Ascending aorta (tissue), 2 donors: ENCODE measurements around the gene ZNF614. TPM values are rescaled to one million over a fixed set of nuclear protein-coding genes. Genes with fewer than 3 reads are reported as not detected.
A peak's percentile ranks its signal among the peaks of the same experiment; 100 is the strongest.
"Not testable (repeated sequence)": the region's sequence is repeated elsewhere in the genome, so short reads cannot be mapped to it uniquely, and the experiment has no call there.

Source experiments
- DNase-seq, 2 donors: peaks; one replicate each; pipeline ENCODE4 v3.0.0-alpha.2; 2019; ENCODE audit warnings: low spot score in 2 of 2
- H3K27ac ChIP-seq, 2 donors: fragments of 200-600 bp; sonication (generic); one replicate each; pipeline ENCODE4 v1.5.1; 2016 to 2017; ENCODE audit warnings: mild to moderate bottlenecking in 1 of 2
- H3K27me3 ChIP-seq: fragments of 200-600 bp; sonication (generic); one replicate; pipeline ENCODE4 v1.5.1; 2017
- H3K36me3 ChIP-seq, 2 donors: fragments of 200-600 bp; sonication (generic); one replicate each; pipeline ENCODE4 v1.5.1; 2016
- H3K4me1 ChIP-seq, 2 donors: fragments of 200-600 bp; sonication (generic); one replicate each; pipeline ENCODE4 v1.5.1; 2016 to 2017; ENCODE audit warnings: mild to moderate bottlenecking in 1 of 2
- H3K4me3 ChIP-seq, 2 donors: fragments of 200-600 bp; sonication (generic); one replicate each; pipeline ENCODE4 v1.5.1; 2016 to 2017; ENCODE audit warnings: mild to moderate bottlenecking in 1 of 2
- H3K9me3 ChIP-seq, 2 donors: fragments of 200-600 bp; sonication (generic); one replicate each; pipeline ENCODE4 v1.5.1; 2016
- CTCF ChIP-seq, 3 experiments: fragments of 200-600 bp in 2 of 3; fragments of 450-650 bp in 1 of 3; sonication (generic) in 2 of 3; IDR thresholded peaks; one replicate each; pipeline ENCODE4 v1.5.1; 2016 to 2019; ENCODE audit warnings: antibody characterized with exemption in 3 of 3, mild to moderate bottlenecking in 1 of 3, moderate library complexity in 1 of 3
- intact Hi-C: fragments of 100-400 bp; cut with DNase I; formaldehyde crosslinking; loops from one replicate; pipeline ENCODE4 v1.15.1; 2023
- total RNA-seq: library from RNA; depleted of rRNA; stranded (reverse); fragments of >200 nt; gene quantifications from one replicate; pipeline ENCODE4 v1.1.0, GENCODE V29; 2016

The ZNF614 gene
- total RNA-seq, 1 donor from 2014 or later = 1.7 TPM

GRCh38 chr19:51980116-51980736 lies 48.0 kb downstream of the ZNF614 start:
- Histone ChIP-seq H3K4me1 (peaks cover 0 to under 1% of the 10 kb centered on the region in 2 donors), H3K27ac (no peak overlapping the region), H3K9me3 (peaks cover 77 to 97% of the 10 kb centered on the region in 2 donors), H3K27me3 (no peaks in the 10 kb centered on the region), H3K4me3 (no peak overlapping the region), H3K36me3 (peaks cover 32 to 69% of the 10 kb centered on the region in 2 donors)
- intact Hi-C loops = no loop called here
- no peak for TF ChIP-seq CTCF (IDR thresholded peaks at IDR 0.05)
- no peak for DNase-seq

GRCh38 chr19:51978882-51979281 lies 49.3 kb downstream of the ZNF614 start:
- Histone ChIP-seq H3K27me3 (no peaks in the 10 kb centered on the region), H3K9me3 (peaks cover 90 to 100% of the 10 kb centered on the region in 2 donors), H3K4me3 (no peak overlapping the region), H3K36me3 (peaks cover 45 to 78% of the 10 kb centered on the region in 2 donors), H3K27ac (no peak overlapping the region), H3K4me1 (no peaks in the 10 kb centered on the region)
- TF ChIP-seq CTCF (IDR thresholded peaks at IDR 0.05) = no peak
- DNase-seq = no peak
- intact Hi-C loops = no loop called here

- no peak overlapping the region for H3K27ac ChIP-seq
- H3K27me3 ChIP-seq = no peaks in the 10 kb centered on the region
- H3K4me1 ChIP-seq = no peaks in the 10 kb centered on the region
- no peak for TF ChIP-seq CTCF (IDR thresholded peaks at IDR 0.05)
- H3K9me3 ChIP-seq = peaks cover 90 to 100% of the 10 kb centered on the region in 2 donors
- no peak overlapping the region for H3K4me3 ChIP-seq
- DNase-seq = no peak
- H3K36me3 ChIP-seq = peaks cover 60 to 89% of the 10 kb centered on the region in 2 donors
- intact Hi-C loops = no loop called here
Observed at GRCh38 chr19:51977346-51977745, 50.8 kb downstream of the ZNF614 start.

GRCh38 chr19:51976852-51977251 lies 51.3 kb downstream of the ZNF614 start:
- no peak for DNase-seq
- Histone ChIP-seq H3K4me3 (no peak overlapping the region), H3K27me3 (no peaks in the 10 kb centered on the region), H3K9me3 (peaks cover 90 to 100% of the 10 kb centered on the region in 2 donors), H3K27ac (no peak overlapping the region), H3K4me1 (no peaks in the 10 kb centered on the region), H3K36me3 (peaks cover 63 to 91% of the 10 kb centered on the region in 2 donors)
- intact Hi-C loops = no loop called here
- TF ChIP-seq CTCF (IDR thresholded peaks at IDR 0.05) = no peak

GRCh38 chr19:51975787-51976186 lies 52.4 kb downstream of the ZNF614 start:
- intact Hi-C loops, H3K4me3 ChIP-seq, H3K27me3 ChIP-seq, DNase-seq, H3K27ac ChIP-seq, H3K4me1 ChIP-seq: not testable (repeated sequence)
- H3K36me3 ChIP-seq = peaks cover 68 to 91% of the 10 kb centered on the region in 2 donors
- H3K9me3 ChIP-seq = peaks cover 90 to 100% of the 10 kb centered on the region in 2 donors

- Histone ChIP-seq H3K4me3 (peak overlapping the region in 1 of 2 donors; percentile 24), H3K4me1 (no peaks in the 10 kb centered on the region), H3K9me3 (peaks cover 90 to 100% of the 10 kb centered on the region in 2 donors), H3K27me3 (no peaks in the 10 kb centered on the region), H3K36me3 (peaks cover 84 to 92% of the 10 kb centered on the region in 2 donors), H3K27ac (no peak overlapping the region)
- intact Hi-C loops = no loop called here
- DNase-seq = no peak
- TF ChIP-seq CTCF (IDR thresholded peaks at IDR 0.05) = no peak
Observed at GRCh38 chr19:51971624-51972023, 56.6 kb downstream of the ZNF614 start.
